CD4-positive, alpha-beta memory T cell (primary cell): ENCODE measurements around the gene TUBA3D. TPM values are rescaled to one million over a fixed set of nuclear protein-coding genes. Genes with fewer than 3 reads are reported as not detected.
"Not testable (repeated sequence)": the region's sequence is repeated elsewhere in the genome, so short reads cannot be mapped to it uniquely, and the experiment has no call there.

ENCODE experiments used
- CTCF ChIA-PET: fragments of 350-600 bp; sonication (Branson Sonifier 250); formaldehyde crosslinking; loops from one replicate; lab custom pipeline; 2021; ENCODE audit warnings: inconsistent platforms; ENCODE audit not compliant: partially characterized antibody; lab: Charles Lee
- POLR2A ChIA-PET: fragments of 350-600 bp; sonication (Branson Sonifier 250); formaldehyde crosslinking; loops from one replicate; lab custom pipeline; 2021; ENCODE audit not compliant: partially characterized antibody; lab: Charles Lee
- DNase-seq, 5 donors: peaks; one replicate each; pipeline versions ENCODE4 v3.0.0 to v3.0.0-alpha.2; 2020 to 2022; ENCODE audit warnings: mixed read lengths in 1 of 5
- H3K27ac ChIP-seq: one replicate; pipeline ENCODE4 v1.7.0; 2013; ENCODE audit warnings: low read depth, low read length
- H3K27me3 ChIP-seq: 2 replicates; pipeline ENCODE4 v1.7.0; 2013; ENCODE audit warnings: mild to moderate bottlenecking, low read length, moderate library complexity; ENCODE audit not compliant: insufficient read depth
- H3K36me3 ChIP-seq: 2 replicates; pipeline ENCODE4 v1.7.0; 2013; ENCODE audit warnings: mild to moderate bottlenecking, low read length, moderate library complexity; ENCODE audit not compliant: insufficient read depth
- H3K4me1 ChIP-seq: 2 replicates; pipeline ENCODE4 v1.7.0; 2013; ENCODE audit warnings: mild to moderate bottlenecking, low read length, moderate library complexity; ENCODE audit not compliant: insufficient read depth
- H3K4me3 ChIP-seq, 2 donors: one replicate each; pipeline ENCODE4 v1.7.0; 2013; ENCODE audit warnings: low read length in 2 of 2, mild to moderate bottlenecking in 1 of 2
- H3K9me3 ChIP-seq, 2 donors: one replicate each; pipeline ENCODE4 v1.7.0; 2013; ENCODE audit warnings: low read length in 2 of 2, control low read depth in 1 of 2; ENCODE audit not compliant: control insufficient read depth in 1 of 2
- H3K27ac Mint-ChIP-seq, 7 donors: one replicate each; pipeline ENCODE4 v1.8.0; 2020 to 2021; ENCODE audit warnings: mixed read lengths in 7 of 7, mild to moderate bottlenecking in 6 of 7, inconsistent platforms in 3 of 7, moderate library complexity in 3 of 7
- H3K27me3 Mint-ChIP-seq, 2 donors: one replicate each; pipeline ENCODE4 v1.8.0; 2020 to 2021; ENCODE audit warnings: mixed read lengths in 2 of 2
- H3K36me3 Mint-ChIP-seq, 2 donors: one replicate each; pipeline ENCODE4 v1.8.0; 2020 to 2021; ENCODE audit warnings: mixed read lengths in 2 of 2, inconsistent platforms in 1 of 2, mild to moderate bottlenecking in 1 of 2
- H3K4me1 Mint-ChIP-seq, 4 donors: one replicate each; pipeline ENCODE4 v1.8.0; 2020 to 2021; ENCODE audit warnings: mixed read lengths in 4 of 4, mild to moderate bottlenecking in 1 of 4
- H3K4me3 Mint-ChIP-seq, 8 donors: one replicate each; pipeline ENCODE4 v1.8.0; 2020 to 2021; ENCODE audit warnings: mixed read lengths in 8 of 8, mild to moderate bottlenecking in 7 of 8, moderate library complexity in 6 of 8, inconsistent platforms in 3 of 8
- H3K9me3 Mint-ChIP-seq, 8 donors: one replicate each; pipeline ENCODE4 v1.8.0; 2020 to 2021; ENCODE audit warnings: mixed read lengths in 8 of 8, mild to moderate bottlenecking in 5 of 8, inconsistent platforms in 3 of 8, moderate library complexity in 1 of 8
- intact Hi-C: fragments of 100-400 bp; cut with micrococcal nuclease; formaldehyde crosslinking; loops from one replicate; pipeline ENCODE4 v1.15.1; 2023
- polyA plus RNA-seq, 2 donors: library from polyadenylated mRNA; unstranded; fragments of 300-500 nt; fragmentation: Illumina TruSeq; gene quantifications; one replicate each; pipeline ENCODE4 v1.2.3, GENCODE V29; 2021
- total RNA-seq, 2 experiments: library from RNA; stranded (reverse); gene quantifications; one replicate each; pipeline ENCODE4 v1.2.3, GENCODE V29; 2021

Gene TUBA3D
- total and polyA plus RNA-seq, 4 experiments from 2014 or later: not detected

GRCh38 chr2:131517106-131517831 lies 41.4 kb downstream of the TUBA3D start:
- Mint-ChIP-seq H3K27me3 (no peaks in the 10 kb centered on the region), H3K9me3 (no peaks in the 10 kb centered on the region), H3K36me3 (peaks cover 7 to 47% of the 10 kb centered on the region in 2 donors), H3K4me1 (no peaks in the 10 kb centered on the region), H3K4me3 (peak overlapping the region in 1 of 8 donors; percentile 38), H3K27ac (no peak overlapping the region)
- Histone ChIP-seq H3K4me1 (no peaks in the 10 kb centered on the region), H3K4me3 (no peak overlapping the region), H3K27ac (no peak overlapping the region), H3K9me3 (no peaks in the 10 kb centered on the region), H3K27me3 (no peaks in the 10 kb centered on the region), H3K36me3 (no peaks in the 10 kb centered on the region)
- DNase-seq: no peak
- ChIA-PET POLR2A (no interaction called here), CTCF (no interaction called here)
- intact Hi-C loops: no loop called here

- H3K4me3 Mint-ChIP-seq, H3K27me3 ChIP-seq, CTCF ChIA-PET, intact Hi-C loops, H3K4me1 Mint-ChIP-seq, H3K9me3 Mint-ChIP-seq, DNase-seq, H3K4me1 ChIP-seq, H3K9me3 ChIP-seq, H3K27ac ChIP-seq, H3K27ac Mint-ChIP-seq, H3K27me3 Mint-ChIP-seq, H3K4me3 ChIP-seq, POLR2A ChIA-PET, H3K36me3 ChIP-seq: not testable (repeated sequence)
- H3K36me3 Mint-ChIP-seq: peaks cover 3 to 43% of the 10 kb centered on the region in 2 donors
These were observed 41.9 kb downstream of the TUBA3D start for GRCh38 chr2:131517856-131518255.

- H3K4me3 ChIP-seq, H3K27ac Mint-ChIP-seq, H3K9me3 ChIP-seq, H3K27me3 Mint-ChIP-seq, intact Hi-C loops, CTCF ChIA-PET, H3K27ac ChIP-seq, H3K4me1 ChIP-seq, H3K4me1 Mint-ChIP-seq, H3K27me3 ChIP-seq, POLR2A ChIA-PET, H3K4me3 Mint-ChIP-seq, H3K36me3 ChIP-seq, DNase-seq, H3K9me3 Mint-ChIP-seq: not testable (repeated sequence)
- H3K36me3 Mint-ChIP-seq: peaks cover 3 to 41% of the 10 kb centered on the region in 2 donors
These were observed 42.6 kb downstream of the TUBA3D start for GRCh38 chr2:131518531-131518930.

- Mint-ChIP-seq H3K27ac (no peak overlapping the region), H3K4me3 (no peak overlapping the region), H3K9me3 (no peaks in the 10 kb centered on the region), H3K4me1 (no peaks in the 10 kb centered on the region), H3K36me3 (peaks cover 3 to 33% of the 10 kb centered on the region in 2 donors), H3K27me3 (no peaks in the 10 kb centered on the region)
- Histone ChIP-seq H3K4me1 (no peaks in the 10 kb centered on the region), H3K27ac (no peak overlapping the region), H3K4me3 (no peak overlapping the region), H3K9me3 (no peaks in the 10 kb centered on the region), H3K36me3 (no peaks in the 10 kb centered on the region), H3K27me3 (no peaks in the 10 kb centered on the region)
- POLR2A ChIA-PET: no interaction called here
- CTCF ChIA-PET: no interaction called here
- intact Hi-C loops: no loop called here
- DNase-seq: no peak
These were observed 43.5 kb downstream of the TUBA3D start for GRCh38 chr2:131519466-131519865.

- H3K9me3 ChIP-seq, H3K36me3 ChIP-seq, H3K27ac Mint-ChIP-seq, intact Hi-C loops, DNase-seq, H3K9me3 Mint-ChIP-seq, H3K27ac ChIP-seq, H3K4me1 Mint-ChIP-seq, POLR2A ChIA-PET, H3K4me3 ChIP-seq, H3K4me3 Mint-ChIP-seq, H3K27me3 ChIP-seq, CTCF ChIA-PET, H3K27me3 Mint-ChIP-seq, H3K4me1 ChIP-seq: not testable (repeated sequence)
- peaks cover 3 to 28% of the 10 kb centered on the region in 2 donors for H3K36me3 Mint-ChIP-seq
These were observed 44.1 kb downstream of the TUBA3D start for GRCh38 chr2:131519871-131520470.

DNA sequence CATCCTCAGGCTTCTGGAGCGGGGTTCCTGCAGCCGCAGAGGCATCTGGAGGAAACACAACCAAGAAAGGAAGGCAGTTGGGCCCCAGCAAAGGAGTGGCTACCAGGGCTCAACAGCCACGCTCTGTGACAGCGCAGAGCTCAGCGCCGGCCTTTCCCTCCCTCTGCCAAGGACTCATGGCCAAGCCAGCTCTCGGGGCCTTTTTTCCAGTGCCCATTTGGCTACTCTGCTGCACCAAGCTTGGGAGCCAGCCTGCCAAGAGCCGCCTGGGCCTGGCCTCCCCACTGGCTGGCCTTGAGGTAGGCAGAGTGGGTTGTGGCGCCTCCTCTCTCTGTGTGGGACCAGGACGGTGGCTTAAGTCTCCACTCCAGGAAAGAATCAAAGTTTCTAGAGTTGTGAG lies 44.6 kb downstream of the TUBA3D start:
- no peaks in the 10 kb centered on the region for H3K27me3 Mint-ChIP-seq
- DNase-seq: no peak

DNA sequence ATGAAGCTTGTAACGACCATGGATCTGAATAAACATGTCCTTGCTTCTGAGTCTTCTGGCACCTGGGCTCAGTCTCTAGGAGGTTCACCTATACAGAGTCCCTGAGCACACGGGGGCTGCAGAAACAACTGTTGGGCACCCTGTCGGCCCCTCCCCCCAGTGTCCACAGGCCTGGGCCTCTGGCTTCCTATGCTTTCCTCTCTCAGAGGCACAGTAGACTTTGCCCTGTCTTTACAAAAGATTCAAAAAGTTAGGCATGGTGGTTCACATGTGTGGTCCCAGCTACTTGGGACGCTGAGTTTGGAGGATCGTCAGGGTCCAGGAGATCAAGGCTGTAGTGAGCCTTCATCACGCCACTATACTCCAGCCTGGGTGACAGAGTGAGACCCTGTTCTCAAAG lies 45.6 kb downstream of the TUBA3D start:
- H3K4me3 ChIP-seq, H3K9me3 ChIP-seq, POLR2A ChIA-PET, H3K9me3 Mint-ChIP-seq, H3K27me3 Mint-ChIP-seq, DNase-seq, H3K4me3 Mint-ChIP-seq, H3K36me3 ChIP-seq, H3K27me3 ChIP-seq, intact Hi-C loops, H3K4me1 ChIP-seq, H3K27ac ChIP-seq, H3K27ac Mint-ChIP-seq, H3K4me1 Mint-ChIP-seq: not testable (repeated sequence)
- CTCF ChIA-PET: interaction anchor here (1.4 kb wide), 1 partner anchor 29 kb away, joined by 4 read pairs; the partner anchor contains the start of gene MZT2A
- peaks cover 3 to 19% of the 10 kb centered on the region in 2 donors for H3K36me3 Mint-ChIP-seq

More for the DNA sequence above, 44.6 kb downstream of the TUBA3D start:
- H3K27me3 ChIP-seq: no peaks in the 10 kb centered on the region
- no peaks in the 10 kb centered on the region for H3K4me1 ChIP-seq
- H3K4me3 ChIP-seq: no peak overlapping the region
- CTCF ChIA-PET: no interaction called here
- H3K9me3 ChIP-seq: no peaks in the 10 kb centered on the region
- Mint-ChIP-seq H3K27ac (no peak overlapping the region), H3K4me3 (no peak overlapping the region), H3K9me3 (no peaks in the 10 kb centered on the region), H3K4me1 (no peaks in the 10 kb centered on the region), H3K36me3 (peaks cover 3 to 26% of the 10 kb centered on the region in 2 donors)
- intact Hi-C loops: no loop called here
- no peak overlapping the region for H3K27ac ChIP-seq
- no peaks in the 10 kb centered on the region for H3K36me3 ChIP-seq
- POLR2A ChIA-PET: no interaction called here
